GM23338 (cell line): ENCODE data around the gene NPC2. TPM values are rescaled to one million over a fixed set of nuclear protein-coding genes. Genes with fewer than 3 reads are reported as not detected.

Source experiments
- ATAC-seq: fragments of 200-7000 bp; cut with Tn5 transposase; 3 replicates; pipeline ENCODE4 v1.9.1; 2020
- DNase-seq: peaks from one replicate; pipeline ENCODE4 v3.0.0-alpha.2; 2015; ENCODE audit warnings: low spot score
- H2AFZ ChIP-seq: fragments of 200-600 bp; sonication (generic); 2 replicates; pipeline ENCODE4 v1.8.0; 2016; ENCODE audit warnings: antibody characterized with exemption, mild to moderate bottlenecking, moderate library complexity
- H3F3A ChIP-seq: fragments of 200-600 bp; sonication (generic); replicated peaks from 2 replicates; pipeline ENCODE4 v1.8.0; 2017; ENCODE audit warnings: antibody characterized with exemption, mixed run types, low read depth
- H3K27ac ChIP-seq: fragments of 200-600 bp; sonication (generic); 2 replicates; pipeline ENCODE4 v1.6.1; 2016; ENCODE audit warnings: low read depth
- H3K27me3 ChIP-seq: fragments of 200-600 bp; sonication (generic); 2 replicates; pipeline ENCODE4 v1.8.0; 2016; ENCODE audit warnings: mild to moderate bottlenecking, mixed run types, moderate library complexity; ENCODE audit not compliant: insufficient read depth
- H3K36me3 ChIP-seq: fragments of 200-600 bp; sonication (generic); 2 replicates; pipeline ENCODE4 v1.8.0; 2016; ENCODE audit warnings: mild to moderate bottlenecking; ENCODE audit not compliant: insufficient read depth
- H3K4me1 ChIP-seq: fragments of 200-600 bp; sonication (generic); 2 replicates; pipeline ENCODE4 v1.8.0; 2016; ENCODE audit warnings: mild to moderate bottlenecking, moderate library complexity; ENCODE audit not compliant: insufficient read depth
- H3K4me2 ChIP-seq: fragments of 200-600 bp; sonication (generic); 2 replicates; pipeline ENCODE4 v1.7.1; 2017; ENCODE audit warnings: mixed run types
- H3K4me3 ChIP-seq: fragments of 200-600 bp; sonication (generic); 2 replicates; pipeline ENCODE4 v1.6.1; 2016; ENCODE audit warnings: mixed run types
- H3K79me2 ChIP-seq: fragments of 200-600 bp; sonication (generic); replicated peaks from 2 replicates; pipeline ENCODE4 v1.8.0; 2017; ENCODE audit warnings: mild to moderate bottlenecking; ENCODE audit not compliant: insufficient read depth
- H3K9me2 ChIP-seq: fragments of 200-600 bp; sonication (generic); 2 replicates; pipeline ENCODE4 v1.8.0; 2017; ENCODE audit not compliant: insufficient read depth
- H4K20me1 ChIP-seq: fragments of 200-600 bp; sonication (generic); replicated peaks from 2 replicates; pipeline ENCODE4 v1.8.0; 2017; ENCODE audit warnings: mild to moderate bottlenecking; ENCODE audit not compliant: insufficient read depth
- H3K27ac Mint-ChIP-seq: 2 replicates; pipeline ENCODE4 v1.8.0; 2020; ENCODE audit warnings: inconsistent platforms, mild to moderate bottlenecking, moderate library complexity, mixed read lengths
- H3K27me3 Mint-ChIP-seq: 3 replicates; pipeline ENCODE4 v1.8.0; 2022; ENCODE audit warnings: low read depth, mild to moderate bottlenecking, moderate library complexity, mixed read lengths, inconsistent platforms; ENCODE audit not compliant: insufficient read depth, poor library complexity
- H3K36me3 Mint-ChIP-seq: 3 replicates; pipeline ENCODE4 v1.8.0; 2021; ENCODE audit warnings: low read depth, mild to moderate bottlenecking, inconsistent platforms, moderate library complexity, mixed read lengths
- H3K4me1 Mint-ChIP-seq: 3 replicates; pipeline ENCODE4 v1.8.0; 2020; ENCODE audit warnings: mild to moderate bottlenecking, inconsistent platforms, mixed read lengths
- H3K4me3 Mint-ChIP-seq: 3 replicates; pipeline ENCODE4 v1.8.0; 2021; ENCODE audit warnings: moderate library complexity, mild to moderate bottlenecking, inconsistent platforms, mixed read lengths
- H3K9me3 Mint-ChIP-seq: 3 replicates; pipeline ENCODE4 v1.8.0; 2020; ENCODE audit warnings: moderate library complexity, mild to moderate bottlenecking, inconsistent platforms, mixed read lengths
- CREB1 ChIP-seq: fragments of 250-450 bp; sonication (Bioruptor Pico); IDR thresholded peaks from 2 replicates; pipeline ENCODE4 v1.5.0; 2020; ENCODE audit warnings: low read depth, mild to moderate bottlenecking, moderate library complexity
- EZH2phosphoT487 ChIP-seq: fragments of 200-600 bp; sonication (generic); IDR thresholded peaks from one replicate; pipeline ENCODE4 v1.8.1; 2018; ENCODE audit warnings: antibody characterized with exemption; ENCODE audit not compliant: unreplicated experiment
- JUNB ChIP-seq: IDR thresholded peaks from one replicate; pipeline ENCODE4 v1.6.1; 2016; ENCODE audit warnings: antibody characterized with exemption; ENCODE audit not compliant: unreplicated experiment
- NANOG ChIP-seq: IDR thresholded peaks from 2 replicates; pipeline ENCODE4 v1.6.1; 2016; ENCODE audit warnings: antibody characterized with exemption, borderline replicate concordance
- POLR2AphosphoS5 ChIP-seq: IDR thresholded peaks from 2 replicates; pipeline ENCODE4 v1.6.1; 2016; ENCODE audit warnings: antibody characterized with exemption, low read depth
- STAT1 ChIP-seq: IDR thresholded peaks from one replicate; pipeline ENCODE4 v1.6.1; 2016; ENCODE audit warnings: antibody characterized with exemption; ENCODE audit not compliant: unreplicated experiment
- ZNF331 ChIP-seq: fragments of 250-450 bp; sonication (Bioruptor Pico); IDR thresholded peaks from 2 replicates; pipeline ENCODE4 v1.5.0; 2020; ENCODE audit warnings: low read depth, mild to moderate bottlenecking, moderate library complexity
- polyA plus RNA-seq: library from polyadenylated mRNA; unstranded; fragments of >200 nt; fragmentation: Nextera tagmentation; extraction: Ambion mirVana; gene quantifications from 2 replicates; pipeline ENCODE4 v1.2.1, GENCODE V29; 2016
- total RNA-seq: library from RNA; depleted of rRNA; stranded (reverse); fragments of >200 nt; shearing (Covaris generic); gene quantifications from 2 replicates; pipeline ENCODE4 v1.2.3, GENCODE V29; 2014
- TF ChIP-seq, protein P1 (sequence below): IDR thresholded peaks from one replicate; pipeline ENCODE4 v1.6.1; 2018; ENCODE audit warnings: antibody characterized with exemption; ENCODE audit not compliant: unreplicated experiment
- TF ChIP-seq, protein P2 (sequence below): IDR thresholded peaks from 2 replicates; pipeline ENCODE4 v1.6.1; 2016; ENCODE audit warnings: antibody characterized with exemption
- TF ChIP-seq, protein P3 (sequence below), 2 experiments: fragments of 200-600 bp in 1 of 2; sonication (generic) in 1 of 2; conservative IDR thresholded peaks; 2 replicates each; pipeline versions ENCODE4 v1.5.1 to v1.6.1; 2016 to 2017; ENCODE audit warnings: antibody characterized with exemption in 2 of 2, low read depth in 2 of 2, mild to moderate bottlenecking in 2 of 2, moderate library complexity in 1 of 2

NPC2 gene
- total and polyA plus RNA-seq, 2 experiments from 2014 or later, result 287 to 344 TPM

DNA sequence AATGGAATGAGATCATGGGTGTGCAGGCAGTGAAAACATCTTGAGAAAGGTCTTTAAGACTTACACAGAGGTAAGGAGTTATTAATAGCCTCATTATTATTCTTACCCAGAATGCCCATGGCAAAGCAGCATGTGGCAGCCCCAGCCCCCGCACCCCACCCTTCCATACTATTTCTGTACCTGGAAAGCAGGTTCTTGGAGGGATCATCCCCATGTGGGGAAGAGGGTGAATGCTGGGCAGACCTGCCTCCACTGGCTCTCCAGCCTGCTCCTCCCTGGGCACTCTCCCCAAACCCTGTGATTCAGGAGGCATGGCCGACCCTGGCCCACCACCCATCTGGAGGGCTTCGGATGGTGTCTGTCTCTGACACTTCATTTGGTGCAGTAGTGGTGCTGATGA is 28.3 kb downstream of the NPC2 start (continued):
- TF ChIP-seq, protein P1, sequence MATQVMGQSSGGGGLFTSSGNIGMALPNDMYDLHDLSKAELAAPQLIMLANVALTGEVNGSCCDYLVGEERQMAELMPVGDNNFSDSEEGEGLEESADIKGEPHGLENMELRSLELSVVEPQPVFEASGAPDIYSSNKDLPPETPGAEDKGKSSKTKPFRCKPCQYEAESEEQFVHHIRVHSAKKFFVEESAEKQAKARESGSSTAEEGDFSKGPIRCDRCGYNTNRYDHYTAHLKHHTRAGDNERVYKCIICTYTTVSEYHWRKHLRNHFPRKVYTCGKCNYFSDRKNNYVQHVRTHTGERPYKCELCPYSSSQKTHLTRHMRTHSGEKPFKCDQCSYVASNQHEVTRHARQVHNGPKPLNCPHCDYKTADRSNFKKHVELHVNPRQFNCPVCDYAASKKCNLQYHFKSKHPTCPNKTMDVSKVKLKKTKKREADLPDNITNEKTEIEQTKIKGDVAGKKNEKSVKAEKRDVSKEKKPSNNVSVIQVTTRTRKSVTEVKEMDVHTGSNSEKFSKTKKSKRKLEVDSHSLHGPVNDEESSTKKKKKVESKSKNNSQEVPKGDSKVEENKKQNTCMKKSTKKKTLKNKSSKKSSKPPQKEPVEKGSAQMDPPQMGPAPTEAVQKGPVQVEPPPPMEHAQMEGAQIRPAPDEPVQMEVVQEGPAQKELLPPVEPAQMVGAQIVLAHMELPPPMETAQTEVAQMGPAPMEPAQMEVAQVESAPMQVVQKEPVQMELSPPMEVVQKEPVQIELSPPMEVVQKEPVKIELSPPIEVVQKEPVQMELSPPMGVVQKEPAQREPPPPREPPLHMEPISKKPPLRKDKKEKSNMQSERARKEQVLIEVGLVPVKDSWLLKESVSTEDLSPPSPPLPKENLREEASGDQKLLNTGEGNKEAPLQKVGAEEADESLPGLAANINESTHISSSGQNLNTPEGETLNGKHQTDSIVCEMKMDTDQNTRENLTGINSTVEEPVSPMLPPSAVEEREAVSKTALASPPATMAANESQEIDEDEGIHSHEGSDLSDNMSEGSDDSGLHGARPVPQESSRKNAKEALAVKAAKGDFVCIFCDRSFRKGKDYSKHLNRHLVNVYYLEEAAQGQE, result no peak
- TF ChIP-seq POLR2AphosphoS5 (no peak), STAT1 (no peak)

DNA sequence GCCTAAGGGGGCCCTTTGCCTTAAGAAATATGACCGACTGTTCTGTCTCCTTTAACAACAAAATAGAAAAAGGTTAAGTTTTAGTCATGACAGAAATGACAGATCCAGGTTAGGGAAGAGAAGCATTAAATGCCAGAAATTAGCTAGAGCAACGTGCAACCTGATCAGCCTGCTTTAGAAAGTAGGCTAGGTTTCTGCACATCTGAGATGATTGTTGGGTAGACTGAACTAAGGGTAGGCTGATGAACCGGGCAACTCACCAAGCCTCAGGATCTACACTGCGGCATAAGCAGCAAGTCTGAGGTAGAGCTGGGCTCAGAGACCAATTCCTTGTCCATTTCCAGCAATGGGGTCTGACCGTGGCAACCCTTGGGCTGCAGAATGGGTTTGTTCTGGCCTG is 29.4 kb downstream of the NPC2 start:
- H3F3A ChIP-seq, result no peaks in the 10 kb centered on the region
- Mint-ChIP-seq H3K4me1 (peaks cover 12% of the 10 kb centered on the region), H3K36me3 (no peaks in the 10 kb centered on the region), H3K9me3 (no peaks in the 10 kb centered on the region), H3K4me3 (no peak overlapping the region), H3K27me3 (no peaks in the 10 kb centered on the region), H3K27ac (no peak overlapping the region)
- H3K27me3 ChIP-seq, result no peaks in the 10 kb centered on the region
- no peak for ATAC-seq
- H3K9me2 ChIP-seq, result no peaks in the 10 kb centered on the region
- H3K4me3 ChIP-seq, result no peak overlapping the region
- no peak for DNase-seq
- no peak overlapping the region for H3K4me2 ChIP-seq
- H3K27ac ChIP-seq, result no peak overlapping the region
- no peaks in the 10 kb centered on the region for H3K36me3 ChIP-seq
- no peaks in the 10 kb centered on the region for H3K79me2 ChIP-seq
- no peaks in the 10 kb centered on the region for H3K4me1 ChIP-seq
- H4K20me1 ChIP-seq, result no peaks in the 10 kb centered on the region
- TF ChIP-seq, protein P2, sequence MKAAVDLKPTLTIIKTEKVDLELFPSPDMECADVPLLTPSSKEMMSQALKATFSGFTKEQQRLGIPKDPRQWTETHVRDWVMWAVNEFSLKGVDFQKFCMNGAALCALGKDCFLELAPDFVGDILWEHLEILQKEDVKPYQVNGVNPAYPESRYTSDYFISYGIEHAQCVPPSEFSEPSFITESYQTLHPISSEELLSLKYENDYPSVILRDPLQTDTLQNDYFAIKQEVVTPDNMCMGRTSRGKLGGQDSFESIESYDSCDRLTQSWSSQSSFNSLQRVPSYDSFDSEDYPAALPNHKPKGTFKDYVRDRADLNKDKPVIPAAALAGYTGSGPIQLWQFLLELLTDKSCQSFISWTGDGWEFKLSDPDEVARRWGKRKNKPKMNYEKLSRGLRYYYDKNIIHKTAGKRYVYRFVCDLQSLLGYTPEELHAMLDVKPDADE, result no peak
- H2AFZ ChIP-seq, result no peak overlapping the region

DNA sequence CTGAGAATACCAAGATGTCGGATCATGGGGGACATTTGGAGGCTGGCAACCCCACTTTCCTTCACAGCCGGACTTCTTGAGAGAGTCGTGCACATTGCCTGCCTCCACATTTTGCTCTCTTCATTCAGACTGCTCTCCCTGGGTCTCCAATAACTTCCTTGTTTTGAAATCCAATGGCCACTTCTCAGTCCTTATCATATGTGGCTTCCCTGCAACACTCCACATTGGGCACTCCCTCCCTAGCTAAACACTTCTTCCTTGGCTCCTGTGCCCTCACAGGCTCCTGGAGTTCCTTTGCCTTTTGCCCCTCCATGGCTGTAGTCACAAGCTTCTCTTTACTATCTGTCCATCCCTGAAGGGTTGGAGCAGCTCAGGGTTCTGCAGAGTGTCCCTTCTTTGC is 30.1 kb downstream of the NPC2 start:
- H2AFZ ChIP-seq, result no peak overlapping the region
- ATAC-seq, result no peak
- no peak for DNase-seq
- H3K36me3 ChIP-seq, result no peaks in the 10 kb centered on the region
- H3K4me1 Mint-ChIP-seq, result peaks cover 8% of the 10 kb centered on the region; the same call in 2 of the 3 replicates
- no peak overlapping the region for H3K4me3 ChIP-seq
- no peak overlapping the region for H3K4me3 Mint-ChIP-seq
- no peaks in the 10 kb centered on the region for H3F3A ChIP-seq
- no peaks in the 10 kb centered on the region for H3K9me2 ChIP-seq
- H3K27me3 Mint-ChIP-seq, result no peaks in the 10 kb centered on the region
- no peaks in the 10 kb centered on the region for H3K27me3 ChIP-seq
- H3K4me1 ChIP-seq, result no peaks in the 10 kb centered on the region
- no peaks in the 10 kb centered on the region for H4K20me1 ChIP-seq
- H3K27ac ChIP-seq, result no peak overlapping the region
- no peaks in the 10 kb centered on the region for H3K79me2 ChIP-seq
- no peaks in the 10 kb centered on the region for H3K36me3 Mint-ChIP-seq
- H3K9me3 Mint-ChIP-seq, result no peaks in the 10 kb centered on the region
- no peak overlapping the region for H3K27ac Mint-ChIP-seq
- H3K4me2 ChIP-seq, result no peak overlapping the region
- TF ChIP-seq, protein P2, result no peak
- TF ChIP-seq CREB1 (CRISPR knock-in tag), result no peak
- TF ChIP-seq, protein P1, result no peak
- TF ChIP-seq STAT1, result no peak
- TF ChIP-seq NANOG, result no peak
- TF ChIP-seq, protein P3, sequence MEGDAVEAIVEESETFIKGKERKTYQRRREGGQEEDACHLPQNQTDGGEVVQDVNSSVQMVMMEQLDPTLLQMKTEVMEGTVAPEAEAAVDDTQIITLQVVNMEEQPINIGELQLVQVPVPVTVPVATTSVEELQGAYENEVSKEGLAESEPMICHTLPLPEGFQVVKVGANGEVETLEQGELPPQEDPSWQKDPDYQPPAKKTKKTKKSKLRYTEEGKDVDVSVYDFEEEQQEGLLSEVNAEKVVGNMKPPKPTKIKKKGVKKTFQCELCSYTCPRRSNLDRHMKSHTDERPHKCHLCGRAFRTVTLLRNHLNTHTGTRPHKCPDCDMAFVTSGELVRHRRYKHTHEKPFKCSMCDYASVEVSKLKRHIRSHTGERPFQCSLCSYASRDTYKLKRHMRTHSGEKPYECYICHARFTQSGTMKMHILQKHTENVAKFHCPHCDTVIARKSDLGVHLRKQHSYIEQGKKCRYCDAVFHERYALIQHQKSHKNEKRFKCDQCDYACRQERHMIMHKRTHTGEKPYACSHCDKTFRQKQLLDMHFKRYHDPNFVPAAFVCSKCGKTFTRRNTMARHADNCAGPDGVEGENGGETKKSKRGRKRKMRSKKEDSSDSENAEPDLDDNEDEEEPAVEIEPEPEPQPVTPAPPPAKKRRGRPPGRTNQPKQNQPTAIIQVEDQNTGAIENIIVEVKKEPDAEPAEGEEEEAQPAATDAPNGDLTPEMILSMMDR (conservative IDR thresholded peaks at IDR 0.05; ENCODE audit: low read depth in 2 of 2), result no peak
- no peak for TF ChIP-seq EZH2phosphoT487
- no peak for TF ChIP-seq POLR2AphosphoS5
- TF ChIP-seq ZNF331 (CRISPR knock-in tag), result no peak
- TF ChIP-seq JUNB, result no peak
